OCI-LY3 (cell line): Measurements from ENCODE around the gene SDC4.

Experiments used
- H2AFZ ChIP-seq: fragments of 200-600, 300-600 bp; shearing (Covaris generic); 2 replicates; pipeline ENCODE4 v1.6.0; 2014; ENCODE audit warnings: antibody characterized with exemption, low read depth, low read length
- H3K27ac ChIP-seq: fragments of 200-600, 300-600 bp; sonication (generic); 2 replicates; pipeline ENCODE4 v1.5.1; 2014; ENCODE audit warnings: mild to moderate bottlenecking, low read length, moderate library complexity, mixed read lengths
- H3K27me3 ChIP-seq: fragments of 200-600, 300-600 bp; sonication (generic); 2 replicates; pipeline ENCODE4 v1.6.1; 2014; ENCODE audit warnings: low read depth, low read length, mixed read lengths
- H3K36me3 ChIP-seq: fragments of 200-600, 300-600 bp; sonication (generic); replicated peaks from 2 replicates; pipeline ENCODE3; 2014; ENCODE audit warnings: low read depth, low read length, mixed read lengths
- H3K4me1 ChIP-seq: fragments of 300-600, 200-600 bp; sonication (generic); 2 replicates; pipeline ENCODE4 v1.6.1; 2014; ENCODE audit warnings: low read length, mixed read lengths
- H3K4me2 ChIP-seq: fragments of 200-600, 300-600 bp; sonication (generic); 2 replicates; pipeline ENCODE4 v1.6.1; 2014; ENCODE audit warnings: low read length, mixed read lengths
- H3K4me3 ChIP-seq: fragments of 300-600, 200-600 bp; sonication (generic); 2 replicates; pipeline ENCODE4 v1.5.1; 2014; ENCODE audit warnings: antibody characterized with exemption, mild to moderate bottlenecking, low read length, moderate library complexity
- H3K79me2 ChIP-seq: fragments of 300-600, 200-600 bp; shearing (Covaris generic); 2 replicates; pipeline ENCODE4 v1.6.1; 2014; ENCODE audit warnings: mild to moderate bottlenecking, low read length, mixed read lengths
- H3K9ac ChIP-seq: fragments of 300-600, 200-600 bp; shearing (Covaris generic); 2 replicates; pipeline ENCODE4 v1.6.0; 2014; ENCODE audit warnings: mild to moderate bottlenecking, low read length, moderate library complexity
- H3K9me3 ChIP-seq: fragments of 200-600, 300-600 bp; shearing (Covaris generic); 2 replicates; pipeline ENCODE4 v1.6.1; 2014; ENCODE audit warnings: low read length, mixed read lengths; ENCODE audit not compliant: insufficient read depth
- H4K20me1 ChIP-seq: fragments of 200-600, 300-600 bp; sonication (generic); 2 replicates; pipeline ENCODE4 v1.6.1; 2016; ENCODE audit warnings: low read length, mixed read lengths; ENCODE audit not compliant: insufficient read depth
- CTCF ChIP-seq: fragments of 200-600, 300-600 bp; sonication (generic); IDR thresholded peaks from 2 replicates; pipeline ENCODE4 v1.5.1; 2014; ENCODE audit warnings: antibody characterized with exemption, low read length, low read depth
- EZH2phosphoT487 ChIP-seq: fragments of 200-600 bp; shearing (Covaris generic); IDR thresholded peaks from 2 replicates; pipeline ENCODE4 v1.6.1; 2018; ENCODE audit warnings: antibody characterized with exemption, mixed run types, low read depth

Gene SDC4

GRCh38 chr20:45337367-45338120, 10.7 kb downstream of the SDC4 start:
- Histone ChIP-seq H3K4me3 (no peak overlapping the region), H3K79me2 (0 out of 2 replicates have a peak, but pooled peaks cover 3% of the 10 kb centered on the region), H3K9me3 (no peaks in the 10 kb centered on the region), H3K4me2 (no peak overlapping the region), H3K4me1 (peaks cover 5% of the 10 kb centered on the region), H3K36me3 (peaks cover 6% of the 10 kb centered on the region), H3K9ac (no peak overlapping the region), H3K27me3 (no peaks in the 10 kb centered on the region), H3K27ac (no peak overlapping the region), H4K20me1 (peaks cover 35% of the 10 kb centered on the region), H2AFZ (no peak overlapping the region)
- no peak for TF ChIP-seq EZH2phosphoT487
- no peak for TF ChIP-seq CTCF

GRCh38 chr20:45336530-45337366, 11.5 kb downstream of the SDC4 start:
- Histone ChIP-seq H3K9ac (no peak overlapping the region), H2AFZ (no peak overlapping the region), H4K20me1 (peaks cover 32% of the 10 kb centered on the region), H3K9me3 (no peaks in the 10 kb centered on the region), H3K4me1 (peaks cover 5% of the 10 kb centered on the region), H3K4me3 (no peak overlapping the region), H3K27me3 (no peaks in the 10 kb centered on the region), H3K4me2 (no peak overlapping the region), H3K27ac (no peak overlapping the region), H3K36me3 (peaks cover 6% of the 10 kb centered on the region), H3K79me2 (0 out of 2 replicates have a peak, but pooled peaks cover 3% of the 10 kb centered on the region)
- no peak for TF ChIP-seq EZH2phosphoT487
- no peak for TF ChIP-seq CTCF

- H3K36me3 ChIP-seq: peaks cover 15% of the 10 kb centered on the region
- no peaks in the 10 kb centered on the region for H3K79me2 ChIP-seq
Measured at GRCh38 chr20:45330476-45330875, 17.7 kb downstream of the SDC4 start.

More at GRCh38 chr20:45330476-45330875, 17.7 kb downstream of the SDC4 start:
- Histone ChIP-seq H3K4me2 (no peak overlapping the region), H3K4me1 (peaks cover 11% of the 10 kb centered on the region), H3K4me3 (no peak overlapping the region), H3K27me3 (no peaks in the 10 kb centered on the region), H4K20me1 (no peaks in the 10 kb centered on the region), H3K9ac (no peak overlapping the region), H3K9me3 (no peaks in the 10 kb centered on the region), H3K27ac (no peak overlapping the region), H2AFZ (no peak overlapping the region)
- TF ChIP-seq EZH2phosphoT487 (no peak), CTCF (no peak)
